GM13977 (cell line): ENCODE measurements around the gene NPRL2.

Experiments
- DNase-seq: peaks from one replicate; pipeline ENCODE4 v3.0.0; 2012; ENCODE audit warnings: low spot score
- in situ Hi-C: fragments of 300-500 bp; cut with MboI; formaldehyde crosslinking; loops from one replicate; pipeline ENCODE4 v1.12.0; 2022; ENCODE audit warnings: low sequenced_read_pairs, low pct_unique_long_range_greater_than_20kb, mixed read lengths, inconsistent platforms; ENCODE audit not compliant: unreplicated experiment
- TF ChIP-seq, protein P1 (sequence below): IDR thresholded peaks from 2 replicates; pipeline ENCODE4 v1.5.1; 2012; ENCODE audit warnings: mild to moderate bottlenecking, control low read depth; ENCODE audit not compliant: insufficient read depth; ENCODE audit errors: extremely low read depth, missing control alignments

Gene NPRL2

GRCh38 chr3:50373146-50374051 is 22.8 kb upstream of the NPRL2 start:
- DNase-seq = no peak
- in situ Hi-C loops = no loop called here
- TF ChIP-seq, protein P1, sequence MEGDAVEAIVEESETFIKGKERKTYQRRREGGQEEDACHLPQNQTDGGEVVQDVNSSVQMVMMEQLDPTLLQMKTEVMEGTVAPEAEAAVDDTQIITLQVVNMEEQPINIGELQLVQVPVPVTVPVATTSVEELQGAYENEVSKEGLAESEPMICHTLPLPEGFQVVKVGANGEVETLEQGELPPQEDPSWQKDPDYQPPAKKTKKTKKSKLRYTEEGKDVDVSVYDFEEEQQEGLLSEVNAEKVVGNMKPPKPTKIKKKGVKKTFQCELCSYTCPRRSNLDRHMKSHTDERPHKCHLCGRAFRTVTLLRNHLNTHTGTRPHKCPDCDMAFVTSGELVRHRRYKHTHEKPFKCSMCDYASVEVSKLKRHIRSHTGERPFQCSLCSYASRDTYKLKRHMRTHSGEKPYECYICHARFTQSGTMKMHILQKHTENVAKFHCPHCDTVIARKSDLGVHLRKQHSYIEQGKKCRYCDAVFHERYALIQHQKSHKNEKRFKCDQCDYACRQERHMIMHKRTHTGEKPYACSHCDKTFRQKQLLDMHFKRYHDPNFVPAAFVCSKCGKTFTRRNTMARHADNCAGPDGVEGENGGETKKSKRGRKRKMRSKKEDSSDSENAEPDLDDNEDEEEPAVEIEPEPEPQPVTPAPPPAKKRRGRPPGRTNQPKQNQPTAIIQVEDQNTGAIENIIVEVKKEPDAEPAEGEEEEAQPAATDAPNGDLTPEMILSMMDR = no peak

- TF ChIP-seq, protein P1 = no peak
- DNase-seq = no peak
- in situ Hi-C loops = no loop called here
Observed at GRCh38 chr3:50372349-50372748, 21.8 kb upstream of the NPRL2 start.

GRCh38 chr3:50371133-50371685 is 20.6 kb upstream of the NPRL2 start:
- no peak for DNase-seq
- in situ Hi-C loops = no loop called here
- TF ChIP-seq, protein P1 = no peak

GRCh38 chr3:50370594-50370993 is 20.0 kb upstream of the NPRL2 start:
- in situ Hi-C loops = no loop called here
- DNase-seq = no peak
- TF ChIP-seq, protein P1 = no peak

GRCh38 chr3:50369012-50369670 is 18.6 kb upstream of the NPRL2 start:
- in situ Hi-C loops = no loop called here
- DNase-seq = no peak
- TF ChIP-seq, protein P1 = no peak

GRCh38 chr3:50365842-50366220 is 15.3 kb upstream of the NPRL2 start:
- TF ChIP-seq, protein P1 = no peak
- in situ Hi-C loops = no loop called here
- no peak for DNase-seq
